ENCODE data around the gene FBXO15.

Gene FBXO15

GRCh38 chr18:74147779-74148542 is at the start of gene FBXO15, which contains the start of gene TIMM21:
Gene FBXO15 (minus strand): TSS chr18:74147834. CDS start chr18:74147785, 49 bp downstream.
Gene TIMM21 (plus strand): TSS chr18:74148523. CDS start chr18:74148809, 286 bp downstream.
- DNase-seq, result peak; percentile 90 to 93

GRCh38 chr18:74196220-74197119 is 48.8 kb upstream of the FBXO15 start:
- peak; percentile 15 to 25 for DNase-seq

GRCh38 chr18:74194691-74195090 is 47.1 kb upstream of the FBXO15 start:
- no peak for DNase-seq

- no peak for DNase-seq
Observed at GRCh38 chr18:74191577-74191976, 43.9 kb upstream of the FBXO15 start.

- no peak for DNase-seq
Observed at GRCh38 chr18:74190086-74190485, 42.5 kb upstream of the FBXO15 start.

GRCh38 chr18:74186661-74187060 is 39.0 kb upstream of the FBXO15 start:
- no peak for DNase-seq

- DNase-seq, result no peak
Observed at GRCh38 chr18:74185860-74186259, 38.2 kb upstream of the FBXO15 start.

- no peak for DNase-seq
Observed at GRCh38 chr18:74184875-74185274, 37.2 kb upstream of the FBXO15 start.

- DNase-seq, result no peak
Observed at GRCh38 chr18:74183130-74183529, 35.5 kb upstream of the FBXO15 start.

GRCh38 chr18:74182335-74182734 is 34.7 kb upstream of the FBXO15 start:
- DNase-seq, result no peak

- DNase-seq, result no peak
Observed at GRCh38 chr18:74179623-74180199, 32.1 kb upstream of the FBXO15 start.

GRCh38 chr18:74178884-74179283 is 31.2 kb upstream of the FBXO15 start:
- DNase-seq, result no peak

GRCh38 chr18:74175658-74176057 is 28.0 kb upstream of the FBXO15 start:
- DNase-seq, result no peak

- no peak for DNase-seq
Observed at GRCh38 chr18:74173434-74173750, 25.8 kb upstream of the FBXO15 start.

- no peak for DNase-seq
Observed at GRCh38 chr18:74172697-74173433, 25.2 kb upstream of the FBXO15 start.

GRCh38 chr18:74171910-74172606 is 24.4 kb upstream of the FBXO15 start:
- no peak for DNase-seq

GRCh38 chr18:74166386-74166785 is 18.8 kb upstream of the FBXO15 start:
- DNase-seq, result no peak

GRCh38 chr18:74163019-74163660 is 15.5 kb upstream of the FBXO15 start:
- no peak for DNase-seq

GRCh38 chr18:74155276-74155675 is 7.6 kb upstream of the FBXO15 start:
- DNase-seq, result no peak

GRCh38 chr18:74154716-74155115 is 7.1 kb upstream of the FBXO15 start:
- DNase-seq, result no peak

GRCh38 chr18:74153793-74154192 is 6.2 kb upstream of the FBXO15 start:
- DNase-seq, result no peak

GRCh38 chr18:74153377-74153776 is 5.7 kb upstream of the FBXO15 start:
- no peak for DNase-seq

Measured in stimulated activated CD4-positive, alpha-beta T cell treated with anti-CD3 and anti-CD28 coated beads, Interleukin-2, amount 100 ng/mL, for 48 hours (primary cell).